Panc1 (cell line): ENCODE measurements around the gene GRIK4.

Experiments
- CTCF ChIP-seq: fragments of 450-650 bp; IDR thresholded peaks from 2 replicates; pipeline ENCODE4 v1.5.1; 2017; ENCODE audit warnings: mild to moderate bottlenecking
- POLR2AphosphoS5 ChIP-seq: IDR thresholded peaks from 2 replicates; pipeline ENCODE4 v1.6.1; 2012; ENCODE audit warnings: mild to moderate bottlenecking, low read depth, low read length, moderate library complexity
- SIN3A ChIP-seq: IDR thresholded peaks from 2 replicates; pipeline ENCODE4 v1.6.1; 2012; ENCODE audit warnings: low read depth, mild to moderate bottlenecking, low read length, moderate library complexity, borderline replicate concordance; ENCODE audit not compliant: insufficient read depth

- TF ChIP-seq CTCF (no peak), POLR2AphosphoS5 (no peak), SIN3A (no peak)
Measured at GRCh38 chr11:120871924-120872323, 360.4 kb downstream of the GRIK4 start.
